ENCODE results near the gene SP140.

SP140 gene

DNA sequence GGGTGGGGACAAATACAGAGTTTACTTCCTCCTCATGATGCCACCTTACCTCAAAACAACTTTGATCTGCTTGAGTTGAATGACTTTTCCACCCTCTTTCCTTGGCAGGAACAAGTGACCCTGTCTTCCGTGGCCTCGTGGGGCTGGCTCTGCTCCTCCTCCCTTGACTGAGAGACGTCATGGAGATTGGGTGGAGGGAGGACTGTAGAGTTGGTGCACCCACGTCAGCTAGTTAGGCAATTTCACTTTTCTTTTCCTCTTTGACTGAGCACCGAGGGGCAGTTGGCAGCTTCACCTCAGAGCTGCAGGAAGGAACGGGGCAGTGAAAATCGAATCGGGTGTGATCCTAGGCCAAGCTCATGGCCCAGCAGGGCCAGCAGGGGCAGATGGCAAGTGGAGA is at the start of gene SP140:
Gene SP140, plus strand, starts transcription at position 251 of the 400 bp plus-strand sequence. Its CDS starts 109 bp downstream, at position 360.
- H3K4me2 ChIP-seq (ENCODE audit: low read length): no peak within 1 kb of the TSS
- H3K9me3 ChIP-seq (ENCODE audit: control insufficient read depth, low read length): no peaks in the 10 kb centered on the region
- H3K4me3 ChIP-seq (ENCODE audit: low read depth, low read length): no peak within 1 kb of the TSS
- H3K4me1 ChIP-seq: peaks cover under 1% of the 10 kb centered on the region
- H3K9ac ChIP-seq: no peak within 1 kb of the TSS
- no peaks in the 10 kb centered on the region for H3K36me3 ChIP-seq (ENCODE audit: control insufficient read depth, insufficient read depth, low read length)
- TF ChIP-seq, protein P1, sequence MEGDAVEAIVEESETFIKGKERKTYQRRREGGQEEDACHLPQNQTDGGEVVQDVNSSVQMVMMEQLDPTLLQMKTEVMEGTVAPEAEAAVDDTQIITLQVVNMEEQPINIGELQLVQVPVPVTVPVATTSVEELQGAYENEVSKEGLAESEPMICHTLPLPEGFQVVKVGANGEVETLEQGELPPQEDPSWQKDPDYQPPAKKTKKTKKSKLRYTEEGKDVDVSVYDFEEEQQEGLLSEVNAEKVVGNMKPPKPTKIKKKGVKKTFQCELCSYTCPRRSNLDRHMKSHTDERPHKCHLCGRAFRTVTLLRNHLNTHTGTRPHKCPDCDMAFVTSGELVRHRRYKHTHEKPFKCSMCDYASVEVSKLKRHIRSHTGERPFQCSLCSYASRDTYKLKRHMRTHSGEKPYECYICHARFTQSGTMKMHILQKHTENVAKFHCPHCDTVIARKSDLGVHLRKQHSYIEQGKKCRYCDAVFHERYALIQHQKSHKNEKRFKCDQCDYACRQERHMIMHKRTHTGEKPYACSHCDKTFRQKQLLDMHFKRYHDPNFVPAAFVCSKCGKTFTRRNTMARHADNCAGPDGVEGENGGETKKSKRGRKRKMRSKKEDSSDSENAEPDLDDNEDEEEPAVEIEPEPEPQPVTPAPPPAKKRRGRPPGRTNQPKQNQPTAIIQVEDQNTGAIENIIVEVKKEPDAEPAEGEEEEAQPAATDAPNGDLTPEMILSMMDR (IDR thresholded peaks at IDR 0.05): no peak
- H3K27me3 ChIP-seq (ENCODE audit: control insufficient read depth, insufficient read depth, low read length): no peaks in the 10 kb centered on the region
- no peak within 1 kb of the TSS for H2AFZ ChIP-seq
- no peak within 1 kb of the TSS for H3K27ac ChIP-seq
- no peaks in the 10 kb centered on the region for H3K79me2 ChIP-seq

DNA sequence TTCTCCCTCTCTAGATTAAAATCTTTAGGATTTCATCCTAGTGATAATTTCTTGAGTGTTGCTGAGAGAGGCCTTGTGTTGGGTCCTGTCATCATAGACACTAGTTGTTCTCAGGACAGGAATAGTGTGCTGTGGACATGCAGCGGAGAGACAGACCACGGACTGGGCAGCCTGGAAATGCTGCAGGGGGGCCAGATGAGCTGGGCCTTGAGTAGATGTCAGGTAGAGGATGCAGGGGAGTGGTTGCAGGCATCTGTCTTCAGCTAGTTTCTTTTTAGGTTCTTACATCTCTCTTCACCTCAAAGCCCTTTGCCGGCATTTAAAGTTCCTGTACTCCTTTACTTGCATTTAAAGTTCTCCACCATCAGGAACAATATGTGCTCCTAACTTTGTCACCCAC is 48.5 kb upstream of the SP140 start:
- Histone ChIP-seq H3K4me2 (ENCODE audit: low read length) (no peak overlapping the region), H2AFZ (no peak overlapping the region), H3K27me3 (ENCODE audit: control insufficient read depth, insufficient read depth, low read length) (no peaks in the 10 kb centered on the region), H3K4me3 (ENCODE audit: low read depth, low read length) (no peak overlapping the region), H3K4me1 (no peaks in the 10 kb centered on the region), H3K27ac (no peak overlapping the region), H3K9ac (no peak overlapping the region), H3K79me2 (no peaks in the 10 kb centered on the region), H3K9me3 (ENCODE audit: control insufficient read depth, low read length) (no peaks in the 10 kb centered on the region), H3K36me3 (ENCODE audit: control insufficient read depth, insufficient read depth, low read length) (no peaks in the 10 kb centered on the region)
- TF ChIP-seq, protein P1 (IDR thresholded peaks at IDR 0.05): no peak

DNA sequence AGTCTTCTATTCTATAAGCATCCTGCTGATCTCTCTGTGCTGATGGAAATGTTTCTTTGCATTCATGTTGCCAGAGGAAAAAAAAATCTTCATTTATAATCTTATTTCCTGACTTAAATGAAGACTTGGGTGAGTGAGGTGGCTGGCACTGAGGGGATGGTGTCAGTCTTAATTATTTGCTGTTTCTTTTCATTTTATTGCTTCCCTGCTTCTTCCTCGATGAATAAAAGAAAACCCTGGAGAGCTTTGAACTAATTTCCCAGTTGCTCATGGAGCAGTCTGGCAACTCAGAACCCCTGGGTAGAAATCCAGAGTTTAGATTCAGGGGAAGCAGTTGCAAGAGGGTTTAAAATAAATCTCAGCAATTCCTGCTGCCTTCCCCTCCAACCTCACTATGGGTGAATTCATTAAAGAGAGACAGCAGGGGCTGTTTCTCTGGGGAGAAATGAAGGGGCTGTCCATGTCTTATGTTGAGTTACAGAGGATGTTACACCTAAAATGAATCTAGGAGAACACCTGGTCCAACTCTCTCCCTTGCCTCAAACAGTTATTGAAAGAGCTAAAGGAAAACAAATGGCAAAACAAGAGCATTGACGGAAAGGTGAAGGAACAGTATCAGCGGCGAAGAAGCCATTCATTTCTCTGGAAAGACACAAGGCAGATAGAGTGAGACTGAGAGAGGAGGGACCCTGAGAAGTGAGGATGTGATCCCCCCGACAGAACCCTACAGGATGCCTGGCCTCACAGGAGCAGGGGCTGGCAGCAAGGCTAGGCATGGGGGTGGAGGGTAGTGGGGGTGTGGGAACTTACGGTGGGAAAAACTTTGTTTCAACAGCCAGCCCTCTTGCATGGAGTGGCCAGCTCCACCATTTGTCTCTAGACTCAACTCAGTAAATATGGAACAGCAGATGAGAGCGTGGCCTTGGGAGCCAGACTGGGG is 46.7 kb upstream of the SP140 start:
- no peak overlapping the region for H3K9ac ChIP-seq
- TF ChIP-seq, protein P1 (IDR thresholded peaks at IDR 0.05): no peak
- no peaks in the 10 kb centered on the region for H3K79me2 ChIP-seq
- no peaks in the 10 kb centered on the region for H3K36me3 ChIP-seq (ENCODE audit: control insufficient read depth, insufficient read depth, low read length)
- no peaks in the 10 kb centered on the region for H3K27me3 ChIP-seq (ENCODE audit: control insufficient read depth, insufficient read depth, low read length)
- no peak overlapping the region for H2AFZ ChIP-seq
- H3K9me3 ChIP-seq (ENCODE audit: control insufficient read depth, low read length): no peaks in the 10 kb centered on the region
- no peak overlapping the region for H3K4me2 ChIP-seq (ENCODE audit: low read length)
- no peak overlapping the region for H3K4me3 ChIP-seq (ENCODE audit: low read depth, low read length)
- no peaks in the 10 kb centered on the region for H3K4me1 ChIP-seq
- H3K27ac ChIP-seq: no peak overlapping the region

DNA sequence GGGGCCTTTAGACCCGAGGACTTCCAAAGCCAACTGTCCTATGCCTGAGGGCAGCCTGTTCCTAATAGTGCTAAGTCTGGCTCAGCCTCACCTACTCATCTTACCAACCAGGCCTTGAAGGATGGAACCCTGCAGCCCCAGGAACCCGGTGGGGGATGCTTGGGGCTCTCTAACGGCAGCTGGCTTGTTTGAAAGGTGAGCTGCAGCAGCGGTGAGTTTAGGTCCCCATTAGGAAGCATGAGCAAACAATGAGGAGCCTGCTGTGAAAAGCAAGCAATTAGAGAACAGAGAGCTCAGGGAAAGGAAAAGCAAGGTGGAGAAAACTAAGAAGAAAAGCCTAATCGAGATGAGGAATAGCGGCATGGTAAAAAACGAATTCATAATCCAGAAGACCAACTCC is 45.6 kb upstream of the SP140 start:
- Histone ChIP-seq H3K4me3 (ENCODE audit: low read depth, low read length) (no peak overlapping the region), H3K79me2 (no peaks in the 10 kb centered on the region), H3K27ac (no peak overlapping the region), H3K9me3 (ENCODE audit: control insufficient read depth, low read length) (no peaks in the 10 kb centered on the region), H3K4me1 (no peaks in the 10 kb centered on the region), H3K9ac (no peak overlapping the region), H2AFZ (no peak overlapping the region), H3K4me2 (ENCODE audit: low read length) (no peak overlapping the region), H3K27me3 (ENCODE audit: control insufficient read depth, insufficient read depth, low read length) (no peaks in the 10 kb centered on the region), H3K36me3 (ENCODE audit: control insufficient read depth, insufficient read depth, low read length) (no peaks in the 10 kb centered on the region)
- TF ChIP-seq, protein P1 (IDR thresholded peaks at IDR 0.05): no peak

All from parathyroid adenoma (tissue), 2 donors.